NB4 (cell line): ENCODE results near the gene PHYKPL.

ENCODE experiments used
- CTCF ChIP-seq: IDR thresholded peaks from one replicate; pipeline ENCODE4 v1.5.1; 2012; ENCODE audit warnings: low read depth, low read length
- MAX ChIP-seq: IDR thresholded peaks from 2 replicates; pipeline ENCODE4 v1.6.1; 2011; ENCODE audit warnings: low read depth, low read length
- MYC ChIP-seq: IDR thresholded peaks from 2 replicates; pipeline ENCODE4 v1.6.1; 2011; ENCODE audit warnings: low read depth, low read length
- POLR2A ChIP-seq: IDR thresholded peaks from 2 replicates; pipeline ENCODE4 v1.6.1; 2011; ENCODE audit warnings: mild to moderate bottlenecking; ENCODE audit not compliant: insufficient read length; ENCODE audit errors: extremely low read depth

GRCh38 chr5:178174456-178174855 lies 58.1 kb downstream of the PHYKPL start:
- TF ChIP-seq CTCF (no peak), MYC (no peak), POLR2A (no peak), MAX (no peak)
